K562 (cell line): ENCODE results near the gene IFNA2. TPM values are rescaled to one million over a fixed set of nuclear protein-coding genes. Genes with fewer than 3 reads are reported as not detected.

Experiments used
- ATAC-seq: fragments of 200-7000 bp; cut with Tn5 transposase; 3 replicates; pipeline ENCODE4 v1.9.1; 2020; ENCODE audit warnings: moderate library complexity
- BruUV-seq: library from RNA; stranded (reverse); fragments of 400-500 nt; replicated peaks from 2 replicates; lab custom pipeline; 2021; lab: Mats Ljungman, UMichigan
- CTCF ChIA-PET: fragments of 300-600 bp; formaldehyde crosslinking; extraction: SDS; loops from one replicate; lab custom pipeline; 2021; ENCODE audit warnings: low intra/inter-chr PET ratio; lab: Yijun Ruan, JAX
- POLR2A ChIA-PET: fragments of 300-600, 350-650 bp; sonication (Branson Sonifier 250); formaldehyde crosslinking; extraction: SDS; loops from one replicate; lab custom pipeline; 2021; ENCODE audit warnings: antibody characterized with exemption, inconsistent platforms; lab: Yijun Ruan, JAX
- DNase-seq, 4 experiments: peaks; one replicate each; pipeline versions ENCODE4 v3.0.0 to v3.0.0-alpha.2; 2011 to 2018; ENCODE audit warnings: low spot score in 3 of 4, mixed read lengths in 3 of 4; ENCODE audit errors: extremely low read depth in 1 of 4
- FAIRE-seq: peaks from 2 replicates; lab custom pipeline; 2011; peaks lifted over from hg19 to GRCh38; lab: Jason Lieb, UNC
- H2AFZ ChIP-seq: 2 replicates; pipeline ENCODE4 v1.6.0; 2011; ENCODE audit warnings: low read depth, low read length, control low read depth, inconsistent platforms
- H3K27ac ChIP-seq: fragments of 200-600 bp; 3 replicates; pipeline ENCODE4 v1.8.0; 2011; ENCODE audit warnings: low read depth, mild to moderate bottlenecking, control low read depth, inconsistent platforms, low read length, moderate library complexity, mixed read lengths; ENCODE audit errors: extremely low read depth
- H3K27me3 ChIP-seq, 2 experiments: fragments of 300-600 bp in 1 of 2; 2 replicates in 1 of 2; 3 replicates in 1 of 2; pipeline versions ENCODE4 v1.6.0 to v1.8.0; 2011; ENCODE audit warnings: inconsistent platforms in 2 of 2, low read length in 2 of 2, mild to moderate bottlenecking in 1 of 2, mixed read lengths in 1 of 2, moderate library complexity in 1 of 2; ENCODE audit not compliant: control insufficient read depth in 2 of 2, insufficient read depth in 2 of 2
- H3K36me3 ChIP-seq: fragments of 300-600 bp; 3 replicates; pipeline ENCODE4 v1.8.0; 2011; ENCODE audit warnings: mild to moderate bottlenecking, low read length, inconsistent platforms; ENCODE audit not compliant: control insufficient read depth, insufficient read depth
- H3K4me1 ChIP-seq, 2 experiments: fragments of 200-600 bp in 1 of 2; replicated peaks in 1 of 2; 2 replicates in 1 of 2; 3 replicates in 1 of 2; pipeline versions ENCODE4 v1.5.1 to v1.8.0; 2011; ENCODE audit warnings: inconsistent platforms in 2 of 2, low read length in 2 of 2, mild to moderate bottlenecking in 1 of 2, mixed read lengths in 1 of 2, moderate library complexity in 1 of 2; ENCODE audit not compliant: control insufficient read depth in 2 of 2, insufficient read depth in 2 of 2
- H3K4me2 ChIP-seq: 2 replicates; pipeline ENCODE4 v1.6.1; 2011; ENCODE audit warnings: low read length, control low read depth, inconsistent platforms, mixed read lengths; ENCODE audit not compliant: insufficient read depth
- H3K4me3 ChIP-seq: fragments of 200-600 bp; sonication (generic), shearing (Covaris generic); 2 replicates; pipeline ENCODE4 v1.5.1; 2016; ENCODE audit warnings: control low read depth, inconsistent platforms
- H3K79me2 ChIP-seq: fragments of 200-600 bp; 3 replicates; pipeline ENCODE4 v1.8.0; 2011; ENCODE audit warnings: low read length, inconsistent platforms; ENCODE audit not compliant: control insufficient read depth, insufficient read depth
- H3K9ac ChIP-seq, 2 experiments: 2 replicates each; pipeline versions ENCODE4 v1.6.0 to v1.6.1; 2011; ENCODE audit warnings: low read depth in 2 of 2, low read length in 2 of 2, control low read depth in 1 of 2, inconsistent platforms in 1 of 2, mild to moderate bottlenecking in 1 of 2, mixed read lengths in 1 of 2; ENCODE audit not compliant: insufficient read depth in 1 of 2
- H3K9me1 ChIP-seq: one replicate; pipeline ENCODE4 v1.6.0; 2011; ENCODE audit warnings: inconsistent platforms, mild to moderate bottlenecking, low read length, moderate library complexity; ENCODE audit not compliant: control insufficient read depth, insufficient read depth
- H3K9me3 ChIP-seq: replicated peaks from 2 replicates; pipeline ENCODE4 v1.5.1; 2011; ENCODE audit warnings: low read depth, low read length, inconsistent platforms; ENCODE audit not compliant: control insufficient read depth, insufficient read depth
- H4K20me1 ChIP-seq: replicated peaks from 2 replicates; pipeline ENCODE4 v1.6.1; 2011; ENCODE audit warnings: low read length, inconsistent platforms, mixed read lengths; ENCODE audit not compliant: control insufficient read depth, insufficient read depth
- ARID3B ChIP-seq: fragments of 250-450 bp; sonication (Bioruptor Pico); IDR thresholded peaks from 2 replicates; pipeline ENCODE4 v1.4.0; 2020; ENCODE audit warnings: borderline replicate concordance
- BACH1 ChIP-seq: fragments of 200-800 bp; sonication (Bioruptor generic); IDR thresholded peaks from 2 replicates; pipeline ENCODE4 v1.6.1; 2016; ENCODE audit warnings: missing genetic modification characterization, missing compliant biosample characterization
- BHLHE40 ChIP-seq: IDR thresholded peaks from 2 replicates; pipeline ENCODE4 v1.6.1; 2011; ENCODE audit warnings: low read length, improper control_type of control experiment
- CREB3L1 ChIP-seq: fragments of 450-650 bp; IDR thresholded peaks from 2 replicates; pipeline ENCODE4 v1.6.1; 2014; ENCODE audit warnings: low read depth, mild to moderate bottlenecking, moderate library complexity, borderline replicate concordance
- HIVEP1 ChIP-seq: fragments of 250-450 bp; sonication (Bioruptor Pico); IDR thresholded peaks from 2 replicates; pipeline ENCODE4 v1.4.0; 2020; ENCODE audit warnings: mild to moderate bottlenecking
- JUN ChIP-seq, 2 experiments: sonication (generic) in 1 of 2; formaldehyde crosslinking in 1 of 2; IDR thresholded peaks; 2 replicates each; pipeline versions ENCODE4 v1.6.1 to v1.8.0; 2012 to 2022; ENCODE audit warnings: borderline replicate concordance in 2 of 2, mild to moderate bottlenecking in 2 of 2, improper control_type of control experiment in 1 of 2, low read depth in 1 of 2, low read length in 1 of 2, missing genetic modification reagents in 1 of 2
- POLR2A ChIP-seq: fragments of 450-650 bp; conservative IDR thresholded peaks from 2 replicates; pipeline ENCODE4 v1.6.1; 2016
- RBM15 ChIP-seq: fragments of 200-400 bp; formaldehyde crosslinking; IDR thresholded peaks from 2 replicates; pipeline ENCODE4 v1.6.1; 2018; ENCODE audit warnings: mild to moderate bottlenecking, low read length, moderate library complexity; ENCODE audit not compliant: insufficient read depth
- SMARCA5 ChIP-seq: fragments of 450-650 bp; IDR thresholded peaks from 2 replicates; pipeline ENCODE4 v1.6.1; 2016
- SNIP1 ChIP-seq: fragments of 450-650 bp; IDR thresholded peaks from 2 replicates; pipeline ENCODE4 v1.7.1; 2017; ENCODE audit warnings: low read depth, mild to moderate bottlenecking
- THRA ChIP-seq: fragments of 450-650 bp; IDR thresholded peaks from 2 replicates; pipeline ENCODE4 v1.6.1; 2017; ENCODE audit warnings: mild to moderate bottlenecking, moderate library complexity
- ZBTB26 ChIP-seq: fragments of 450-650 bp; formaldehyde crosslinking; IDR thresholded peaks from 2 replicates; pipeline ENCODE4 v1.4.0; 2022; ENCODE audit warnings: missing genetic modification characterization
- ZNF384 ChIP-seq: IDR thresholded peaks from 2 replicates; pipeline ENCODE4 v1.6.1; 2012; ENCODE audit warnings: low read depth, low read length, improper control_type of control experiment
- WGBS: fragments of 100-300 bp; shearing (Covaris generic); methylation state at CpG from one replicate; pipeline ENCODE4 v1.1.6; 2016; ENCODE audit warnings: low coverage, mixed read lengths; ENCODE audit not compliant: insufficient coverage; ENCODE audit errors: missing lambda C conversion rate; 5-methylcytosine and 5-hydroxymethylcytosine counted together
- in situ Hi-C: fragments of 300-500 bp; cut with MboI; formaldehyde crosslinking; loops from 4 replicates; pipeline ENCODE4 v1.15.0; 2018; ENCODE audit warnings: inconsistent platforms, mixed read lengths
- intact Hi-C: fragments of 100-400 bp; cut with micrococcal nuclease; formaldehyde crosslinking; loops from 2 replicates; pipeline ENCODE4 v1.14.2; 2022
- polyA plus RNA-seq, 8 experiments: library from polyadenylated mRNA; depleted of rRNA in 4 of 8; stranded (reverse) in 5 of 8; unstranded in 3 of 8; fragments of >200 nt; fragmentation: Nextera tagmentation in 2 of 8; fragmentation: Illumina TruSeq in 1 of 8; extraction: Ambion mirVana in 2 of 8; extraction: Trizol in 1 of 8; gene quantifications; 2 replicates each; pipeline versions ENCODE4 v1.2.1 to v1.2.3, GENCODE V29; 2011 to 2014; ENCODE audit warnings: inconsistent platforms in 1 of 8, missing spikeins in 1 of 8
- total RNA-seq, 7 experiments: library from RNA; depleted of rRNA in 6 of 7; stranded (reverse); fragments of >200 nt in 6 of 7; fragmentation: Illumina TruSeq in 2 of 7; extraction: Trizol in 2 of 7; gene quantifications; 2 replicates each; pipeline versions ENCODE4 v1.2.1 to v1.2.3, GENCODE V29; 2011 to 2021; ENCODE audit warnings: low replicate concordance in 1 of 7

The IFNA2 gene
- total and polyA plus RNA-seq, 9 of the 15 experiments (the other 6 are each of a cell fraction or from before 2014, with no cell fraction given) = not detected

- TF ChIP-seq ZBTB26 (CRISPR knock-in tag) (no peak), BACH1 (tag) (no peak), RBM15 (no peak), JUN (IDR thresholded peaks at IDR 0.05; ENCODE audit: borderline replicate concordance, low read depth, low read length) (no peak), JUN (CRISPR knock-in tag; IDR thresholded peaks at IDR 0.05; ENCODE audit: borderline replicate concordance) (no peak), CREB3L1 (no peak), HIVEP1 (CRISPR knock-in tag) (no peak), POLR2A (no peak)
These were observed 23.6 kb upstream of the IFNA2 start, which contains the start of gene IFNA8 (continued) for GRCh38 chr9:21408817-21409216.

GRCh38 chr9:21404146-21404545, 18.9 kb upstream of the IFNA2 start:
- H3K9me3 ChIP-seq = no peaks in the 10 kb centered on the region
- WGBS = no CpG with 5 or more reads among the region's 3 CpGs
- TF ChIP-seq ZNF384 = no peak
- no peak for TF ChIP-seq SMARCA5
- no peak for TF ChIP-seq SNIP1
- TF ChIP-seq ARID3B (CRISPR knock-in tag) = no peak
- no peak for TF ChIP-seq THRA
- no peak for TF ChIP-seq BHLHE40
- no TSS peak for BruUV-seq
- no peak for ATAC-seq
- no peak for FAIRE-seq
- H3K4me1 ChIP-seq = no peaks in the 10 kb centered on the region
- intact Hi-C loops = no loop called here
- POLR2A ChIA-PET = no interaction called here
- no peaks in the 10 kb centered on the region for H3K36me3 ChIP-seq
- CTCF ChIA-PET = no interaction called here
- no peaks in the 10 kb centered on the region for H4K20me1 ChIP-seq
- no peak overlapping the region for H2AFZ ChIP-seq
- no peak for DNase-seq
- H3K9ac ChIP-seq = no peak overlapping the region
- no peak overlapping the region for H3K27ac ChIP-seq
- no peaks in the 10 kb centered on the region for H3K79me2 ChIP-seq
- H3K9me1 ChIP-seq = no peaks in the 10 kb centered on the region
- no peak overlapping the region for H3K4me3 ChIP-seq
- in situ Hi-C loops = no loop called here
- no peak overlapping the region for H3K4me2 ChIP-seq
- no peaks in the 10 kb centered on the region for H3K27me3 ChIP-seq
